GM23248 (cell line): Measurements from ENCODE around the gene TBCC. TPM values are rescaled to one million over a fixed set of nuclear protein-coding genes. Genes with fewer than 3 reads are reported as not detected.

Source experiments
- DNase-seq: peaks from one replicate; pipeline ENCODE4 v3.0.0-alpha.2; 2015
- H2AFZ ChIP-seq: fragments of 200-600 bp; sonication (generic); 2 replicates; pipeline ENCODE4 v1.6.1; 2016; ENCODE audit warnings: antibody characterized with exemption
- H3F3A ChIP-seq: fragments of 200-600 bp; sonication (generic); 2 replicates; pipeline ENCODE4 v1.6.1; 2016; ENCODE audit warnings: mild to moderate bottlenecking, antibody characterized with exemption, mixed run types; ENCODE audit not compliant: insufficient read depth
- H3K27ac ChIP-seq: fragments of 200-600 bp; sonication (generic); 2 replicates; pipeline ENCODE4 v1.5.1; 2016; ENCODE audit warnings: mild to moderate bottlenecking
- H3K27me3 ChIP-seq: fragments of 200-600 bp; sonication (generic); replicated peaks from 2 replicates; pipeline ENCODE4 v1.6.1; 2016; ENCODE audit warnings: mild to moderate bottlenecking; ENCODE audit not compliant: insufficient read depth
- H3K36me3 ChIP-seq: fragments of 200-600 bp; sonication (generic); 2 replicates; pipeline ENCODE4 v1.6.1; 2016; ENCODE audit warnings: low read depth, mild to moderate bottlenecking
- H3K4me1 ChIP-seq: fragments of 200-600 bp; sonication (generic); 2 replicates; pipeline ENCODE4 v1.6.1; 2016; ENCODE audit warnings: mild to moderate bottlenecking; ENCODE audit not compliant: insufficient read depth
- H3K4me2 ChIP-seq: fragments of 200-600 bp; sonication (generic); one replicate; pipeline ENCODE4 v1.6.1; 2016; ENCODE audit warnings: mild to moderate bottlenecking; ENCODE audit not compliant: unreplicated experiment
- H3K4me3 ChIP-seq: fragments of 200-600 bp; sonication (generic); 2 replicates; pipeline ENCODE4 v1.5.1; 2016; ENCODE audit warnings: mild to moderate bottlenecking
- H3K79me2 ChIP-seq: fragments of 200-600 bp; sonication (generic); 2 replicates; pipeline ENCODE4 v1.6.1; 2016; ENCODE audit warnings: mild to moderate bottlenecking; ENCODE audit not compliant: insufficient read depth
- H3K9ac ChIP-seq: fragments of 200-600 bp; sonication (generic); 2 replicates; pipeline ENCODE4 v1.6.1; 2016; ENCODE audit warnings: mild to moderate bottlenecking
- H3K9me2 ChIP-seq: fragments of 200-600 bp; sonication (generic); 2 replicates; pipeline ENCODE4 v1.6.1; 2016; ENCODE audit warnings: mixed run types, mild to moderate bottlenecking, moderate library complexity; ENCODE audit not compliant: insufficient read depth
- H3K9me3 ChIP-seq: fragments of 200-600 bp; sonication (generic); one replicate; pipeline ENCODE4 v1.6.1; 2017; ENCODE audit warnings: low read depth
- H4K20me1 ChIP-seq: fragments of 200-600 bp; sonication (generic); 2 replicates; pipeline ENCODE4 v1.6.0; 2016; ENCODE audit not compliant: insufficient read depth
- EZH2 ChIP-seq: fragments of 200-600 bp; sonication (generic); IDR thresholded peaks from 2 replicates; pipeline ENCODE4 v1.6.1; 2018; ENCODE audit warnings: antibody characterized with exemption, mild to moderate bottlenecking; ENCODE audit not compliant: insufficient read depth, poor library complexity, severe bottlenecking
- EZH2phosphoT487 ChIP-seq: fragments of 200-600 bp; sonication (generic); IDR thresholded peaks from 2 replicates; pipeline ENCODE4 v1.6.1; 2018; ENCODE audit warnings: antibody characterized with exemption, moderate library complexity, mild to moderate bottlenecking, low read depth; ENCODE audit not compliant: insufficient read depth
- WGBS, 2 experiments: methylation state at CpG; one replicate each; pipeline ENCODE4 v1.1.6; 2015 to 2017; ENCODE audit warnings: low lambda C conversion rate in 2 of 2, low coverage in 1 of 2; ENCODE audit errors: missing lambda C conversion rate in 2 of 2; 5-methylcytosine and 5-hydroxymethylcytosine counted together
- in situ Hi-C: fragments of 300-500 bp; cut with MboI; formaldehyde crosslinking; loops from 2 replicates; pipeline ENCODE4 v1.15.0; 2020
- polyA plus RNA-seq: library from polyadenylated mRNA; unstranded; fragments of >200 nt; fragmentation: Nextera tagmentation; extraction: Ambion mirVana; gene quantifications from 2 replicates; pipeline ENCODE4 v1.2.1, GENCODE V29; 2016
- total RNA-seq: library from RNA; depleted of rRNA; stranded (reverse); fragments of >200 nt; shearing (Covaris generic); gene quantifications from 2 replicates; pipeline ENCODE4 v1.2.3, GENCODE V29; 2014

Gene TBCC
- total and polyA plus RNA-seq, 2 experiments from 2014 or later, result 35.0 to 36.9 TPM

DNA sequence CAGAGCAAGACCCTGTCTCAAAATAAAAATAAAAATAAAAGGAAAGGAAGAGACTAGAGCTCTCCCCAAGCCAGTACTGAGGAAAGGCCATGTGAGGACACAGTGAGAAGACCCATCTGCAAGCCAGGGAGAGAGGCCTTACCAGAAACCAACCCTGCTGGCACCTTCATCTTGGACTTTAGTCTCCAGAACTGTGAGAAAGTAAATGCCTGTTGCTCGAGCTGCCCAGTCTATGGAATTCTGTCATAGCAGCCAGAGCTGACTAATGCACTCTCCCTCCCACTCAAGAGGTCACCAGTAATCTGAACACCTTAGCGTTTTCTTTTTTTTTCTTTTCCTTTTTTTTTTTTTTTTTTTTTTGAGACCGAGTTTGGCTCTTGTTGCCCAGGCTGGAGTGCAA lies 16.2 kb downstream of the TBCC start:
- TF ChIP-seq EZH2, result no peak
- TF ChIP-seq EZH2phosphoT487, result no peak
- Histone ChIP-seq H3K9ac (no peak overlapping the region), H4K20me1 (no peaks in the 10 kb centered on the region), H3K27ac (peak overlapping the region; percentile 51), H3K4me2 (no peak overlapping the region), H3K79me2 (0 out of 2 replicates have a peak, but pooled peaks cover 7% of the 10 kb centered on the region), H3K4me3 (no peak overlapping the region), H3K4me1 (peaks cover 24% of the 10 kb centered on the region), H3K27me3 (no peaks in the 10 kb centered on the region), H3F3A (peaks cover 13% of the 10 kb centered on the region), H2AFZ (peak overlapping the region; percentile 29; the same call in 1 of the 2 replicates), H3K36me3 (no peaks in the 10 kb centered on the region), H3K9me2 (no peaks in the 10 kb centered on the region), H3K9me3 (no peaks in the 10 kb centered on the region)
- WGBS, 2 experiments, result 26 to 42% methylated on average over 2 to 3 of the region's 3 CpGs
- peak; percentile 80 for DNase-seq
- in situ Hi-C loops, result no loop called here

DNA sequence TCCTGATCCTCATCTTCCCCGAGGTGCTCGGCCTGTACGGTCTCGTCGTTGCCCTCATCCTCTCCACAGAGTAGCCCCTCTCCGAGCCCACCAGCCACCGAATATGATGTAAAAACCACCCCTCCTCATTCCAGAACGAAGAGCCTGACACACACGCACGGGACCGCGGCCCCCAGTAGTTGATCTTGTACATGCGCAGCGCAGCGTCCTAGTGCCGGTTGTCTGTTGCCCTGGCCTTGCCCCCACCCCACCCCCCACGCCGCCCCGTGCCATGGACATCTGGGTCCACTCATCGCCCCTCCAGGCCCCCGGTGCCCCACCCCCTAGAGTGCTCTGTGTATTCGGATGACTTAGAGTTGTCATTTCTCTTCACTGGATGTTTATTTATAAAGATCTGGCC lies 18.3 kb downstream of the TBCC start:
- H3K79me2 ChIP-seq, result 0 out of 2 replicates have a peak, but pooled peaks cover 7% of the 10 kb centered on the region
- peak overlapping the region; percentile 81 for H3K9ac ChIP-seq
- peak overlapping the region; percentile 89 for H3K4me2 ChIP-seq
- peak; percentile 47 for DNase-seq
- 8 to 14% methylated on average over 17 to 20 of the region's 22 CpGs for whole genome bisulfite sequencing, 2 experiments
- no peaks in the 10 kb centered on the region for H4K20me1 ChIP-seq
- in situ Hi-C loops, result no loop called here
- no peaks in the 10 kb centered on the region for H3K36me3 ChIP-seq
- H3K27me3 ChIP-seq, result no peaks in the 10 kb centered on the region
- H3F3A ChIP-seq, result peaks cover 13% of the 10 kb centered on the region
- H2AFZ ChIP-seq, result peak overlapping the region; percentile 95
- no peak for TF ChIP-seq EZH2phosphoT487
- no peaks in the 10 kb centered on the region for H3K9me2 ChIP-seq
- H3K27ac ChIP-seq, result peak overlapping the region; percentile 91
- peaks cover 24% of the 10 kb centered on the region for H3K4me1 ChIP-seq
- peak overlapping the region; percentile 71 for H3K4me3 ChIP-seq
- no peaks in the 10 kb centered on the region for H3K9me3 ChIP-seq

DNA sequence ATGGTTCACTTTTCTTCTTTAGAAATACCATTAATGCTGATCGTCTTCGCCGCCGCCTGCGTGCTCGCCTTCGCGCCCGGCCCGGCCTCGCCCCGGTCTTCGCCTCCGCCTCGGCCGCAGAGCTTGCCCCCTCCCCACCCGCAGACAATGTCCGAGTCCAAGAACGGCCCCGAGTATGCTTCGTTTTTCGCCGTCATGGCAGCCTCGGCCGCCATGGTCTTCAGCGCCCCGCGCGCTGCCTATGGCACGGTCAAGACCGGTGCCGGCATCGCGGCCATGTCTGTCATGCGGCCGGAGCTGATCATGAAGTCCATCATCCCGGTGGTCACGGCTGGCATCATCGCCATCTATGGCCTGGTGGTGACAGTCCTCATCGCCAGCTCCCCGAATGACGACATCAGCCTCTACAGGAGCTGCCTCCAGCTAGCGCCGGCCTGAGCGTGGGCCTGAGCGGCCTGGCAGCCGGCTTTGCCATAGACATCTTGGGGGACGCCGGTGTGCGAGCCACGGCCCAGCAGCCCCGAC lies 18.8 kb downstream of the TBCC start:
- peak; percentile 76 for DNase-seq
- H2AFZ ChIP-seq, result peak overlapping the region; percentile 95
- H3K9ac ChIP-seq, result peak overlapping the region; percentile 81
- peak overlapping the region; percentile 89 for H3K4me2 ChIP-seq
- peak overlapping the region; percentile 71 for H3K4me3 ChIP-seq
- H4K20me1 ChIP-seq, result no peaks in the 10 kb centered on the region
- WGBS, 2 experiments, result 9 to 11% methylated on average over 49 to 52 of the region's 52 CpGs
- H3K79me2 ChIP-seq, result 0 out of 2 replicates have a peak, but pooled peaks cover 7% of the 10 kb centered on the region
- no peaks in the 10 kb centered on the region for H3K36me3 ChIP-seq
- in situ Hi-C loops, result no loop called here
- peaks cover 24% of the 10 kb centered on the region for H3K4me1 ChIP-seq
- peak overlapping the region; percentile 91 for H3K27ac ChIP-seq
- TF ChIP-seq EZH2 (no peak), EZH2phosphoT487 (no peak)
- peaks cover 13% of the 10 kb centered on the region for H3F3A ChIP-seq
- no peaks in the 10 kb centered on the region for H3K9me2 ChIP-seq
- no peaks in the 10 kb centered on the region for H3K9me3 ChIP-seq
- H3K27me3 ChIP-seq, result no peaks in the 10 kb centered on the region

DNA sequence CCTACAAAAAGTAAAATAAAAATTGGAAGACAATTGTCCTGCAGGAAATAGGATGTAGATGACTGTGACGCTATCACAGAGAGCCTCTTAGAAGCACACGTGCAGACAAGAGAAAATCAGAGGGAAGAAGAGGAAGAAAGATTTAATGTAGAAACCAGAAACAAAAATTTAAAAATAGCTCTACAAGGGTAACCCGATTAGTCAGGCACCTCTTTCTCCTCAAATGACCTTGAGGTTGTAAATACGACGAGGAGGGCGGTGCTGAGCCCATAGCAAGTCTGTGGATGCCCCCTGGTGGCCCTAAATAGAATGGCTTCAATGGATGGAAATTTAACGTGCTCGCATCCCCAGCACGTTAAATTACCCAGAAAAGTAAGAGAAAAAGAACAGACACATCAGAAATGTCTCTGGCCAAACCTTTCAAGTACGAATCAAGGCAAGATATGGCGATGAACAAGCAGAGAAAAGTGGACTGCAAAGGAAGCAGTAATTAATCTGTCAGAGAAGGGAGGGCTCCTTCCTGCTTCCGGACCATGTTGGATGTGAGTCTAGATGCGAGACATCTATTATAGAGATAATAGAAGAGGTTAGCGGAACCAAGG lies 19.3 kb downstream of the TBCC start:
- Histone ChIP-seq H3F3A (peaks cover 13% of the 10 kb centered on the region), H3K27me3 (no peaks in the 10 kb centered on the region), H2AFZ (peak overlapping the region; percentile 95), H3K4me2 (peak overlapping the region; percentile 89), H3K9me2 (no peaks in the 10 kb centered on the region), H3K4me1 (peaks cover 24% of the 10 kb centered on the region), H3K9me3 (no peaks in the 10 kb centered on the region), H3K4me3 (peak overlapping the region; percentile 71), H3K9ac (peak overlapping the region; percentile 81), H4K20me1 (no peaks in the 10 kb centered on the region), H3K27ac (peak overlapping the region; percentile 91), H3K79me2 (0 out of 2 replicates have a peak, but pooled peaks cover 7% of the 10 kb centered on the region), H3K36me3 (no peaks in the 10 kb centered on the region)
- TF ChIP-seq EZH2phosphoT487 (no peak), EZH2 (no peak)
- DNase-seq, result peak; percentile 97
- in situ Hi-C loops, result no loop called here
- WGBS, 2 experiments, result 1 to 2% methylated on average over 14 of the region's 14 CpGs
